Panc1 (cell line): ENCODE measurements around the gene TBRG4. TPM values are rescaled to one million over a fixed set of nuclear protein-coding genes. Genes with fewer than 3 reads are reported as not detected.

Source experiments
- ATAC-seq: fragments of 200-7000 bp; cut with Tn5 transposase; 2 replicates; pipeline ENCODE4 v1.9.1; 2020; ENCODE audit warnings: mild to moderate bottlenecking, moderate library complexity
- BruUV-seq: library from RNA; stranded (reverse); fragments of 400-500 nt; replicated peaks from 2 replicates; lab custom pipeline; 2021; lab: Mats Ljungman, UMichigan
- CTCF ChIA-PET: fragments of 300-600 bp; sonication (Branson Sonifier 250); formaldehyde crosslinking; loops from one replicate; lab custom pipeline; 2022; ENCODE audit warnings: antibody characterized with exemption; lab: Charles Lee
- POLR2A ChIA-PET: fragments of 300-600 bp; sonication (Branson Sonifier 250); formaldehyde crosslinking; loops from one replicate; lab custom pipeline; 2022; ENCODE audit warnings: antibody characterized with exemption; lab: Charles Lee
- DNase-seq: peaks from one replicate; pipeline ENCODE4 v3.0.0-alpha.2; 2010; ENCODE audit warnings: low read depth, low spot score
- H3K27ac ChIP-seq: 2 replicates; pipeline ENCODE4 v1.5.1; 2011; ENCODE audit warnings: mild to moderate bottlenecking, low read length, inconsistent platforms
- H3K27me3 ChIP-seq: fragments of 200-500 bp; sonication (Bioruptor generic); 2 replicates; pipeline ENCODE4 v1.6.0; 2014; ENCODE audit warnings: low read length, inconsistent platforms; ENCODE audit not compliant: control insufficient read depth, insufficient read depth
- H3K36me3 ChIP-seq: fragments of 200-500 bp; sonication (Bioruptor generic); 2 replicates; pipeline ENCODE4 v1.5.1; 2014; ENCODE audit warnings: inconsistent platforms, mild to moderate bottlenecking, low read length, moderate library complexity; ENCODE audit not compliant: control insufficient read depth, insufficient read depth
- H3K4me1 ChIP-seq: 2 replicates; pipeline ENCODE4 v1.5.1; 2011; ENCODE audit warnings: inconsistent platforms, mild to moderate bottlenecking, low read length, moderate library complexity; ENCODE audit not compliant: control insufficient read depth, insufficient read depth
- H3K4me3 ChIP-seq, 2 experiments: 2 replicates each; pipeline ENCODE4 v1.5.1; 2011 to 2012; ENCODE audit warnings: low read depth in 2 of 2, low read length in 2 of 2, mild to moderate bottlenecking in 2 of 2, inconsistent platforms in 1 of 2, moderate library complexity in 1 of 2
- H3K9me3 ChIP-seq: fragments of 200-500 bp; sonication (Bioruptor generic); 2 replicates; pipeline ENCODE4 v1.5.1; 2014; ENCODE audit warnings: low read depth, mild to moderate bottlenecking, inconsistent platforms, low read length, moderate library complexity; ENCODE audit not compliant: control insufficient read depth, insufficient read depth
- POLR2AphosphoS5 ChIP-seq: IDR thresholded peaks from 2 replicates; pipeline ENCODE4 v1.6.1; 2012; ENCODE audit warnings: mild to moderate bottlenecking, low read depth, low read length, moderate library complexity
- REST ChIP-seq, 2 experiments: IDR thresholded peaks; 2 replicates each; pipeline ENCODE4 v1.6.1; 2011 to 2012; ENCODE audit warnings: low read depth in 2 of 2, control low read depth in 1 of 2, low read length in 1 of 2, mild to moderate bottlenecking in 1 of 2, moderate library complexity in 1 of 2; ENCODE audit not compliant: insufficient read depth in 1 of 2
- SIN3A ChIP-seq: IDR thresholded peaks from 2 replicates; pipeline ENCODE4 v1.6.1; 2012; ENCODE audit warnings: low read depth, mild to moderate bottlenecking, low read length, moderate library complexity, borderline replicate concordance; ENCODE audit not compliant: insufficient read depth
- TCF7L2 ChIP-seq: IDR thresholded peaks from 2 replicates; pipeline ENCODE4 v1.6.1; 2011; ENCODE audit warnings: mild to moderate bottlenecking, low read depth, low read length, inconsistent platforms
- in situ Hi-C: cut with HindIII; loops from 2 replicates; pipeline ENCODE4 v1.10.0; 2016; ENCODE audit warnings: low sequenced_read_pairs, low pct_unique_long_range_greater_than_20kb
- intact Hi-C: fragments of 100-400 bp; cut with micrococcal nuclease; formaldehyde crosslinking; loops from one replicate; pipeline ENCODE4 v1.10.0; 2022; ENCODE audit not compliant: unreplicated experiment
- total RNA-seq: library from RNA; stranded (reverse); gene quantifications from one replicate; pipeline ENCODE4 v1.2.1, GENCODE V29; 2021; ENCODE audit not compliant: unreplicated experiment
- TF ChIP-seq, protein P1 (sequence below): fragments of 450-650 bp; IDR thresholded peaks from 2 replicates; pipeline ENCODE4 v1.5.1; 2017; ENCODE audit warnings: mild to moderate bottlenecking

The TBRG4 gene
- total RNA-seq, 1 experiment from 2014 or later: 149 TPM

DNA sequence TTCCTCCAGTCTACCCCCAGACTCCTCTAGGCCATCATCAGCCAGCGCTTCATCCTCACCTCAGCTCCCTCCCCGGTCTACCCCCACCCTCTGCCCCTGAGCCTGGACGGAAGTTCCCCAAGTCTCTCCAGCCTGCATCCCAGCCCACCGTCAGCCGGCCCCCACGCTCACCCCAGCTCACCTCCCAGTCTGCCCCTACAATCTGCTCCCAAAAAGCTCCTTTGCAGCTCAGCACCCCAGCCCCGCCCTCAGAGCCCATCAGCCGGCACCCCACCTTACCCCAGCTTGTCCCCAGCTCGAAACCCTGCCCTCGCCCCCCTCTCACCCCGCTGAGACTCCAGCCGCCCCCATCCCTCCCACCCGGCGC is 45.8 kb upstream of the TBRG4 start:
- H3K36me3 ChIP-seq: no peaks in the 10 kb centered on the region
- ATAC-seq (no peak), DNase-seq (no peak)
- H3K4me3 ChIP-seq: no peak overlapping the region
- no TSS peak for BruUV-seq
- no peaks in the 10 kb centered on the region for H3K9me3 ChIP-seq
- no peak overlapping the region for H3K27ac ChIP-seq
- H3K27me3 ChIP-seq: peaks cover 4% of the 10 kb centered on the region; the same call in 1 of the 2 replicates
- in situ Hi-C loops (no loop called here), intact Hi-C loops (loop anchor here (10.0 kb wide), 1 partner anchor 418 kb away; the partner anchor contains the start of gene ADCY1)
- no peaks in the 10 kb centered on the region for H3K4me1 ChIP-seq
- ChIA-PET CTCF (interaction anchor here (1.1 kb wide), 1 partner anchor 103 kb away, joined by 3 read pairs; no protein-coding TSS in a partner anchor), POLR2A (no interaction called here)
- TF ChIP-seq TCF7L2: no peak

DNA sequence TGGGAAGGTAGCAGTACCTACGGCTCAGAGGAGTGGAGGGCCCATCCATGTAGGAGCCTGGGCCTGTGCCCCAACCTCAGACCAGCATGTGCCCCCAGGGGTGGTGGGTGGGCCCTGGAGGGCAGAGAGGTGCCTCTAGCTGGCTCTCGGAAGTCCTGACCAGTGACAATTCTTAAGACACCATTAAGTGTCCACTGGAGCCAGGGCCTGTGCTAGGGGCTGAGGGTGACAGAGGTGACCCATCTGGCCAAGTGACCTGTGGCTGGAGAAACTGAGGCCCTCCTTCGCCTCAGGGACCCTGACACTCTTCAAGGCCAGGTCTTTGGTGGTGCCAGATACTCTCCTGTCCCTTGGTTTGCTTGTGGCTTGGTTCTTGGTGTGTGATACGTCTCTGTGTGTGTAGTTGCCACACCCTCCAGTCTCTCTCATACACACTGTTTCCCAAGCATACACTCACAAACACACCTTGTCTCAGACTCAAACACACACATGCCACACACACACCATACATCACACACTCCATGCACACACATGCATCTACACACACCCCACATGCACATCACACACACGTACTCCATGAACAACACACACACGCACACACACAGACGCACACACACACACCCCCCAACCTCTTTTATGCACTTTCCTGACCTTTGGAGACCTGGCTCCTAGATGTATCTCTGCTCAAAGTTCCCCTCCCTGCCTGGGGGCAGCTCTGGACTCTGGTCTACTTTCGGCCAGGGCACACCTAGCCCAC is 45.2 kb upstream of the TBRG4 start:
- no peaks in the 10 kb centered on the region for H3K9me3 ChIP-seq
- intact Hi-C loops: loop anchor here (10.0 kb wide), 1 partner anchor 418 kb away; the partner anchor contains the start of gene ADCY1
- ATAC-seq: no peak
- TF ChIP-seq SIN3A (no peak), TCF7L2 (no peak), POLR2AphosphoS5 (no peak), REST (IDR thresholded peaks at IDR 0.05; ENCODE audit: insufficient read depth in 1 of 2, low read depth in 2 of 2, low read length in 1 of 2) (no peak)
- TF ChIP-seq, protein P1, sequence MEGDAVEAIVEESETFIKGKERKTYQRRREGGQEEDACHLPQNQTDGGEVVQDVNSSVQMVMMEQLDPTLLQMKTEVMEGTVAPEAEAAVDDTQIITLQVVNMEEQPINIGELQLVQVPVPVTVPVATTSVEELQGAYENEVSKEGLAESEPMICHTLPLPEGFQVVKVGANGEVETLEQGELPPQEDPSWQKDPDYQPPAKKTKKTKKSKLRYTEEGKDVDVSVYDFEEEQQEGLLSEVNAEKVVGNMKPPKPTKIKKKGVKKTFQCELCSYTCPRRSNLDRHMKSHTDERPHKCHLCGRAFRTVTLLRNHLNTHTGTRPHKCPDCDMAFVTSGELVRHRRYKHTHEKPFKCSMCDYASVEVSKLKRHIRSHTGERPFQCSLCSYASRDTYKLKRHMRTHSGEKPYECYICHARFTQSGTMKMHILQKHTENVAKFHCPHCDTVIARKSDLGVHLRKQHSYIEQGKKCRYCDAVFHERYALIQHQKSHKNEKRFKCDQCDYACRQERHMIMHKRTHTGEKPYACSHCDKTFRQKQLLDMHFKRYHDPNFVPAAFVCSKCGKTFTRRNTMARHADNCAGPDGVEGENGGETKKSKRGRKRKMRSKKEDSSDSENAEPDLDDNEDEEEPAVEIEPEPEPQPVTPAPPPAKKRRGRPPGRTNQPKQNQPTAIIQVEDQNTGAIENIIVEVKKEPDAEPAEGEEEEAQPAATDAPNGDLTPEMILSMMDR: no peak
- BruUV-seq: no TSS peak
- H3K36me3 ChIP-seq: no peaks in the 10 kb centered on the region
- POLR2A ChIA-PET: no interaction called here
- in situ Hi-C loops: no loop called here
- CTCF ChIA-PET: no interaction called here
- no peak for DNase-seq
- no peak overlapping the region for H3K27ac ChIP-seq
- H3K4me1 ChIP-seq: no peaks in the 10 kb centered on the region
- peaks cover 4% of the 10 kb centered on the region; the same call in 1 of the 2 replicates for H3K27me3 ChIP-seq
- no peak overlapping the region for H3K4me3 ChIP-seq

- CTCF ChIA-PET: no interaction called here
- POLR2A ChIA-PET: no interaction called here
- Histone ChIP-seq H3K4me3 (no peak overlapping the region), H3K36me3 (no peaks in the 10 kb centered on the region), H3K27me3 (peaks cover 4% of the 10 kb centered on the region; the same call in 1 of the 2 replicates), H3K9me3 (no peaks in the 10 kb centered on the region), H3K4me1 (no peaks in the 10 kb centered on the region), H3K27ac (no peak overlapping the region)
- TF ChIP-seq REST (IDR thresholded peaks at IDR 0.05; ENCODE audit: insufficient read depth in 1 of 2, low read depth in 2 of 2, low read length in 1 of 2): no peak
- TF ChIP-seq, protein P1: no peak
- no peak for TF ChIP-seq SIN3A
- TF ChIP-seq POLR2AphosphoS5: no peak
- no peak for TF ChIP-seq TCF7L2
- intact Hi-C loops (loop anchor here (10.0 kb wide), 1 partner anchor 419 kb away; the partner anchor contains the start of gene ADCY1), in situ Hi-C loops (no loop called here)
- ATAC-seq: peak; percentile 4; the same call in 1 of the 2 replicates
- no peak for DNase-seq
- no TSS peak for BruUV-seq
These were observed 44.4 kb upstream of the TBRG4 start for GRCh38 chr7:45155941-45156340.
